ENCODE data around the gene BDKRB2. TPM values are rescaled to one million over a fixed set of nuclear protein-coding genes. Genes with fewer than 3 reads are reported as not detected.

Gene BDKRB2
- total and polyA plus RNA-seq, 2 of the 13 experiments (the other 11 are each of a cell fraction or from before 2014, with no cell fraction given), result 0.03 TPM; not detected in 1

- TF ChIP-seq FOSL2 (CRISPR knock-in tag; IDR thresholded peaks at IDR 0.05) (0 out of 2 replicates have a peak, but pooled peaks have one; percentile 21), HOXA3 (CRISPR knock-in tag; IDR thresholded peaks at IDR 0.05) (peak; percentile 28; the same call in 1 of the 2 replicates), SIX4 (CRISPR knock-in tag; IDR thresholded peaks at IDR 0.05) (0 out of 2 replicates have a peak, but pooled peaks have one; percentile 36), ZNF780A (CRISPR knock-in tag; IDR thresholded peaks at IDR 0.05) (no peak), SSRP1 (CRISPR knock-in tag; IDR thresholded peaks at IDR 0.05) (no peak), ZNF225 (CRISPR knock-in tag; IDR thresholded peaks at IDR 0.05) (no peak), TFDP1 (CRISPR knock-in tag; IDR thresholded peaks at IDR 0.05; ENCODE audit: borderline replicate concordance) (peak; percentile 43; the same call in 1 of the 2 replicates), CREB1 (IDR thresholded peaks at IDR 0.05) (0 out of 2 replicates have a peak, but pooled peaks have one; percentile 17), CREB1 (CRISPR knock-in tag; IDR thresholded peaks at IDR 0.05) (no peak), KDM5B (CRISPR knock-in tag; IDR thresholded peaks at IDR 0.05; ENCODE audit: borderline replicate concordance) (no peak), KDM2A (CRISPR knock-in tag; IDR thresholded peaks at IDR 0.05; ENCODE audit: borderline replicate concordance, low read depth) (peak; percentile 25; the same call in 1 of the 2 replicates), HNRNPLL (IDR thresholded peaks at IDR 0.05; ENCODE audit: low read depth, low read length, poor library complexity, severe bottlenecking) (peak; percentile 47)
- TF ChIP-seq, protein P1, sequence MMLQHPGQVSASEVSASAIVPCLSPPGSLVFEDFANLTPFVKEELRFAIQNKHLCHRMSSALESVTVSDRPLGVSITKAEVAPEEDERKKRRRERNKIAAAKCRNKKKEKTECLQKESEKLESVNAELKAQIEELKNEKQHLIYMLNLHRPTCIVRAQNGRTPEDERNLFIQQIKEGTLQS (CRISPR knock-in tag; IDR thresholded peaks at IDR 0.05), result peak; percentile 81
- TF ChIP-seq, protein P2, sequence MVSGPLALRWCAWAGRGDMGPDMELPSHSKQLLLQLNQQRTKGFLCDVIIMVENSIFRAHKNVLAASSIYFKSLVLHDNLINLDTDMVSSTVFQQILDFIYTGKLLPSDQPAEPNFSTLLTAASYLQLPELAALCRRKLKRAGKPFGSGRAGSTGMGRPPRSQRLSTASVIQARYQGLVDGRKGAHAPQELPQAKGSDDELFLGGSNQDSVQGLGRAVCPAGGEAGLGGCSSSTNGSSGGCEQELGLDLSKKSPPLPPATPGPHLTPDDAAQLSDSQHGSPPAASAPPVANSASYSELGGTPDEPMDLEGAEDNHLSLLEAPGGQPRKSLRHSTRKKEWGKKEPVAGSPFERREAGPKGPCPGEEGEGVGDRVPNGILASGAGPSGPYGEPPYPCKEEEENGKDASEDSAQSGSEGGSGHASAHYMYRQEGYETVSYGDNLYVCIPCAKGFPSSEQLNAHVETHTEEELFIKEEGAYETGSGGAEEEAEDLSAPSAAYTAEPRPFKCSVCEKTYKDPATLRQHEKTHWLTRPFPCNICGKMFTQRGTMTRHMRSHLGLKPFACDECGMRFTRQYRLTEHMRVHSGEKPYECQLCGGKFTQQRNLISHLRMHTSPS (CRISPR knock-in tag; IDR thresholded peaks at IDR 0.05; ENCODE audit: low read depth), result peak; percentile 71; the same call in 1 of the 2 replicates
- TF ChIP-seq, protein P3, sequence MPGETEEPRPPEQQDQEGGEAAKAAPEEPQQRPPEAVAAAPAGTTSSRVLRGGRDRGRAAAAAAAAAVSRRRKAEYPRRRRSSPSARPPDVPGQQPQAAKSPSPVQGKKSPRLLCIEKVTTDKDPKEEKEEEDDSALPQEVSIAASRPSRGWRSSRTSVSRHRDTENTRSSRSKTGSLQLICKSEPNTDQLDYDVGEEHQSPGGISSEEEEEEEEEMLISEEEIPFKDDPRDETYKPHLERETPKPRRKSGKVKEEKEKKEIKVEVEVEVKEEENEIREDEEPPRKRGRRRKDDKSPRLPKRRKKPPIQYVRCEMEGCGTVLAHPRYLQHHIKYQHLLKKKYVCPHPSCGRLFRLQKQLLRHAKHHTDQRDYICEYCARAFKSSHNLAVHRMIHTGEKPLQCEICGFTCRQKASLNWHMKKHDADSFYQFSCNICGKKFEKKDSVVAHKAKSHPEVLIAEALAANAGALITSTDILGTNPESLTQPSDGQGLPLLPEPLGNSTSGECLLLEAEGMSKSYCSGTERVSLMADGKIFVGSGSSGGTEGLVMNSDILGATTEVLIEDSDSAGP (CRISPR knock-in tag; IDR thresholded peaks at IDR 0.05; ENCODE audit: borderline replicate concordance), result peak; percentile 33; the same call in 1 of the 2 replicates
- TF ChIP-seq, protein P4, sequence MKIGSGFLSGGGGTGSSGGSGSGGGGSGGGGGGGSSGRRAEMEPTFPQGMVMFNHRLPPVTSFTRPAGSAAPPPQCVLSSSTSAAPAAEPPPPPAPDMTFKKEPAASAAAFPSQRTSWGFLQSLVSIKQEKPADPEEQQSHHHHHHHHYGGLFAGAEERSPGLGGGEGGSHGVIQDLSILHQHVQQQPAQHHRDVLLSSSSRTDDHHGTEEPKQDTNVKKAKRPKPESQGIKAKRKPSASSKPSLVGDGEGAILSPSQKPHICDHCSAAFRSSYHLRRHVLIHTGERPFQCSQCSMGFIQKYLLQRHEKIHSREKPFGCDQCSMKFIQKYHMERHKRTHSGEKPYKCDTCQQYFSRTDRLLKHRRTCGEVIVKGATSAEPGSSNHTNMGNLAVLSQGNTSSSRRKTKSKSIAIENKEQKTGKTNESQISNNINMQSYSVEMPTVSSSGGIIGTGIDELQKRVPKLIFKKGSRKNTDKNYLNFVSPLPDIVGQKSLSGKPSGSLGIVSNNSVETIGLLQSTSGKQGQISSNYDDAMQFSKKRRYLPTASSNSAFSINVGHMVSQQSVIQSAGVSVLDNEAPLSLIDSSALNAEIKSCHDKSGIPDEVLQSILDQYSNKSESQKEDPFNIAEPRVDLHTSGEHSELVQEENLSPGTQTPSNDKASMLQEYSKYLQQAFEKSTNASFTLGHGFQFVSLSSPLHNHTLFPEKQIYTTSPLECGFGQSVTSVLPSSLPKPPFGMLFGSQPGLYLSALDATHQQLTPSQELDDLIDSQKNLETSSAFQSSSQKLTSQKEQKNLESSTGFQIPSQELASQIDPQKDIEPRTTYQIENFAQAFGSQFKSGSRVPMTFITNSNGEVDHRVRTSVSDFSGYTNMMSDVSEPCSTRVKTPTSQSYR (CRISPR knock-in tag; IDR thresholded peaks at IDR 0.05; ENCODE audit: borderline replicate concordance), result 0 out of 2 replicates have a peak, but pooled peaks have one; percentile 35
These were observed at the start of gene BDKRB2 (continued) for GRCh38 chr14:96204151-96205058.
